ENCODE data around the gene TMEM235. TPM values are rescaled to one million over a fixed set of nuclear protein-coding genes. Genes with fewer than 3 reads are reported as not detected.

TMEM235 gene
- total RNA-seq, 2 experiments from 2014 or later = 0.32 TPM; not detected in 1

GRCh38 chr17:78263063-78263735 lies 31.8 kb downstream of the TMEM235 start:
- Histone ChIP-seq H3K79me2 (ENCODE audit: insufficient read depth, low read depth, low read length) (no peaks in the 10 kb centered on the region), H4K20me1 (ENCODE audit: insufficient read depth, low read length) (no peaks in the 10 kb centered on the region), H3K4me2 (ENCODE audit: low read length) (no peak overlapping the region), H3K27ac (ENCODE audit: low read depth, low read length, poor library complexity, severe bottlenecking) (no peak overlapping the region), H3K4me1 (ENCODE audit: insufficient read depth, low read length, poor library complexity, severe bottlenecking) (peaks cover 18% of the 10 kb centered on the region), H2AFZ (ENCODE audit: low read length) (no peak overlapping the region), H3K9me3 (ENCODE audit: low read length) (no peaks in the 10 kb centered on the region), H3K9me2 (ENCODE audit: insufficient read depth, low read length) (no peaks in the 10 kb centered on the region), H3K36me3 (ENCODE audit: insufficient read depth, low read length) (no peaks in the 10 kb centered on the region), H3K4me3 (ENCODE audit: low read depth, low read length, poor library complexity, severe bottlenecking) (no peak overlapping the region)
- ChIA-PET POLR2A (no interaction called here), CTCF (ENCODE audit: unreplicated experiment) (no interaction called here)
- no peak for DNase-seq (ENCODE audit: low spot score)
- intact Hi-C loops (cut with micrococcal nuclease; ENCODE audit: unreplicated experiment) = loop anchor here (10.0 kb wide), 1 partner anchor 1482 kb away; no protein-coding TSS in a partner anchor
- BruUV-seq (replicated peaks) = no TSS peak
- TF ChIP-seq CTCF (conservative IDR thresholded peaks at IDR 0.05; ENCODE audit: low read length) (no peak), EZH2phosphoT487 (IDR thresholded peaks at IDR 0.05; ENCODE audit: borderline replicate concordance, low read depth, low read length) (no peak)

- intact Hi-C loops (cut with micrococcal nuclease; ENCODE audit: unreplicated experiment) = loop anchor here (10.0 kb wide), 1 partner anchor 1481 kb away; no protein-coding TSS in a partner anchor
- BruUV-seq (replicated peaks) = no TSS peak
- Histone ChIP-seq H3K36me3 (ENCODE audit: insufficient read depth, low read length) (no peaks in the 10 kb centered on the region), H3K4me2 (ENCODE audit: low read length) (no peak overlapping the region), H3K4me3 (ENCODE audit: low read depth, low read length, poor library complexity, severe bottlenecking) (no peak overlapping the region), H3K27ac (ENCODE audit: low read depth, low read length, poor library complexity, severe bottlenecking) (no peak overlapping the region), H4K20me1 (ENCODE audit: insufficient read depth, low read length) (no peaks in the 10 kb centered on the region), H3K4me1 (ENCODE audit: insufficient read depth, low read length, poor library complexity, severe bottlenecking) (peaks cover 11% of the 10 kb centered on the region), H2AFZ (ENCODE audit: low read length) (no peak overlapping the region), H3K9me2 (ENCODE audit: insufficient read depth, low read length) (no peaks in the 10 kb centered on the region), H3K9me3 (ENCODE audit: low read length) (no peaks in the 10 kb centered on the region), H3K79me2 (ENCODE audit: insufficient read depth, low read depth, low read length) (no peaks in the 10 kb centered on the region)
- DNase-seq (ENCODE audit: low spot score) = no peak
- ChIA-PET POLR2A (no interaction called here), CTCF (ENCODE audit: unreplicated experiment) (no interaction called here)
- TF ChIP-seq CTCF (conservative IDR thresholded peaks at IDR 0.05; ENCODE audit: low read length) = no peak
- TF ChIP-seq EZH2phosphoT487 (IDR thresholded peaks at IDR 0.05; ENCODE audit: borderline replicate concordance, low read depth, low read length) = no peak
These were observed 32.4 kb downstream of the TMEM235 start for GRCh38 chr17:78263736-78264340.

GRCh38 chr17:78264590-78264989 lies 33.2 kb downstream of the TMEM235 start:
- Histone ChIP-seq H3K4me3 (ENCODE audit: low read depth, low read length, poor library complexity, severe bottlenecking) (no peak overlapping the region), H3K4me2 (ENCODE audit: low read length) (no peak overlapping the region), H3K79me2 (ENCODE audit: insufficient read depth, low read depth, low read length) (no peaks in the 10 kb centered on the region), H3K27ac (ENCODE audit: low read depth, low read length, poor library complexity, severe bottlenecking) (no peak overlapping the region), H3K9me2 (ENCODE audit: insufficient read depth, low read length) (no peaks in the 10 kb centered on the region), H3K36me3 (ENCODE audit: insufficient read depth, low read length) (no peaks in the 10 kb centered on the region), H4K20me1 (ENCODE audit: insufficient read depth, low read length) (no peaks in the 10 kb centered on the region), H3K9me3 (ENCODE audit: low read length) (no peaks in the 10 kb centered on the region), H3K4me1 (ENCODE audit: insufficient read depth, low read length, poor library complexity, severe bottlenecking) (peaks cover 11% of the 10 kb centered on the region), H2AFZ (ENCODE audit: low read length) (no peak overlapping the region)
- BruUV-seq (replicated peaks) = no TSS peak
- ChIA-PET POLR2A (no interaction called here), CTCF (ENCODE audit: unreplicated experiment) (no interaction called here)
- TF ChIP-seq EZH2phosphoT487 (IDR thresholded peaks at IDR 0.05; ENCODE audit: borderline replicate concordance, low read depth, low read length) (no peak), CTCF (conservative IDR thresholded peaks at IDR 0.05; ENCODE audit: low read length) (no peak)
- intact Hi-C loops (cut with micrococcal nuclease; ENCODE audit: unreplicated experiment) = loop anchor here (10.0 kb wide), 1 partner anchor 1480 kb away; no protein-coding TSS in a partner anchor
- DNase-seq (ENCODE audit: low spot score) = no peak
